Measurements from ENCODE around the gene CRACR2A.

Gene CRACR2A

GRCh38 chr12:3565985-3566384 is 186.9 kb downstream of the CRACR2A start:
- DNase-seq (ENCODE audit: low read depth in 2 of 2), result no peak
